Globus pallidus (tissue), 1 donor: ENCODE measurements around the gene P3H2.

ENCODE experiments used
- DNase-seq: peaks from one replicate; pipeline ENCODE4 v3.0.0-alpha.2; 2015; ENCODE audit warnings: low spot score

P3H2 gene

GRCh38 chr3:189942948-189943347 lies 177.7 kb downstream of the P3H2 start:
- no peak for DNase-seq

DNA sequence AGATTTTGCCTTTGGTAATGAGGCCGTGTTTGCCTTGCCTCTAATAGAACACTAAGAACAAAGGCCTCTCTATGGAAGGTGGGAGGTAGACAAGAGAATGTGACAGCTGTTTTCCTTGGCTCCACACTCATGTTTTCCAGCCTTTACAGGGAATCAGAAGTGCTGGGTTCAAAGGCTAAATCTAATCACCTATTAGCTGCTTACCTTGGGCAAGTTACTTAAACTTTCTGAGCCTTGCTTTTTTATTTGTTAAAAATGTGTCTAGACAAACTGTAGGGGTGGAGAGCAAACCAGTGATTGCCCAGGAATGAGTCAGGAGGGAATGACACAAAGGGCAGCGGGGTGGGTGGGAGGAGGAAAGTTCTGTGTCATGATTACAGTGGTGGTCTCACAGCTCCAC lies 179.0 kb downstream of the P3H2 start:
- no peak for DNase-seq

GRCh38 chr3:189941125-189941524 lies 179.6 kb downstream of the P3H2 start:
- DNase-seq: no peak

DNA sequence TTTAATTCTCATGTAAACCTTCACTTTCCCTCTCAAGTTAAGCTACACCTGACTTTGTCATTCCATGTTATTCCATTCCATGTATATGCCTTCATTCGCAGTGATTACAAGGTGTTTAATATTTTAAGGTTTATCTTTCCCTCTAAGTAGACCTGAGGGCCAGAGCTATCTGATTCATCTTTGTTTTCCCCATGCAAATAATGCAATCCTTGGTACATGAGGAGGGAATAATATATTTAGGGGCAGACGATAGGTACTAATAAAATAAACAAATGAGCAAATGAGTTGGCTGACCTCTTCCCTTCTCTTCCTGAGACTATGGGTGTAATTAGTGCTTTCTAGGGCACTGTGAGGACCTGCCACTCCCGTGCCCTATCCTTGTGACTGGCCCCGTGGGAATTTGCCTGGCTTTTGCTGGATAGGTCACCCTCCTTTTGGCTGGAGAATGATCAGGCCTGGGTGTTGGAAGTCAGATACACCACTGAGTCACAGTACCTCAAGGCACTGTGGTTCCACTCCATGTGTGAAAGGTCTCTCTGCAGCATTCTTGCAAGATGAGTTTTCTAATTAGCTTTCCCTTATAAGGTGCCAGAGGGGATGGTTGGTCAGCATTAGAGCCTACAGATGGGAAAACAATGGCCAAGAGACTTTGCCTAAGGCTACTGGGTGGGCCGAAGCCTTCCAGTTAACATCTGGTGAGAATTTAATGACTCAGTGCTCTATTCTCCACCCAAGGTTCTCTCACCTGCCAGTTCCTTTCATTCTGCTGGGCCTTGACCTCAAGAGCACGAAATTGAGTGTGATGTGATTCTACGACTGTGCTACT lies 183.2 kb downstream of the P3H2 start:
- no peak for DNase-seq

DNA sequence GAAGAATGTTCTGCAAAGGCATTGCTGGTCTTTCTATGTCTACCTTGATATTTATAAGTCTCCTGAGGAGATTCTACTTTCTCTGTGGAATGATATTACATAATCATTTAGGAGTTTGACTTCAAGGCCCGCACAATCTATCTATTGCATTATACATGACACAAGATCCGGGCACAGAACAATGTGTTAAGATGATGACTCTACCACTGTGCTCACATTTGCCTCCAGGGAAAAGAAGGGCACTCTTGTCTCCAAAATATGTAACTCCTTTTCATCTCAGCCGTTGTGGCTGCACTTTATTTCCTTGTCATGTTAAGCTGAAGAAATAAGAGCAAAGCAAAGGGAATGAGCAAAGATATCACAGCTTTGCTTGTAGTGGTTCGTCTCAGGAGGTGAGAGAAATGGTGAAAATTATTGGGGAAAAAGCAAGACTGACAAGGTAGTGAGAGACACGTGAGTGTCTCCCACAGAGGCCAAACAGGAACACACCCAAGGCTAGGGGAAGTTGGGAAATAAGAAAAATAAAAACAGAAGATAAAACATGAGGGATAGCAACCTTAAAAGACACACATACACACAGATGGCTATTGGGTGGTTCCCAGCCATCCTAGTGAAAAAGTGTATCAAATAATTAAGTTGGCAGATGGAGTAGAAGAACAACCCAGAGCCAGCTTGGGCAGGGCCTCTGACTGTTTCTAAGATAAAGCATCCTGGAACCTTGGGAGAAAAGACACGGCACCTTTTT lies 184.3 kb downstream of the P3H2 start:
- no peak for DNase-seq

DNA sequence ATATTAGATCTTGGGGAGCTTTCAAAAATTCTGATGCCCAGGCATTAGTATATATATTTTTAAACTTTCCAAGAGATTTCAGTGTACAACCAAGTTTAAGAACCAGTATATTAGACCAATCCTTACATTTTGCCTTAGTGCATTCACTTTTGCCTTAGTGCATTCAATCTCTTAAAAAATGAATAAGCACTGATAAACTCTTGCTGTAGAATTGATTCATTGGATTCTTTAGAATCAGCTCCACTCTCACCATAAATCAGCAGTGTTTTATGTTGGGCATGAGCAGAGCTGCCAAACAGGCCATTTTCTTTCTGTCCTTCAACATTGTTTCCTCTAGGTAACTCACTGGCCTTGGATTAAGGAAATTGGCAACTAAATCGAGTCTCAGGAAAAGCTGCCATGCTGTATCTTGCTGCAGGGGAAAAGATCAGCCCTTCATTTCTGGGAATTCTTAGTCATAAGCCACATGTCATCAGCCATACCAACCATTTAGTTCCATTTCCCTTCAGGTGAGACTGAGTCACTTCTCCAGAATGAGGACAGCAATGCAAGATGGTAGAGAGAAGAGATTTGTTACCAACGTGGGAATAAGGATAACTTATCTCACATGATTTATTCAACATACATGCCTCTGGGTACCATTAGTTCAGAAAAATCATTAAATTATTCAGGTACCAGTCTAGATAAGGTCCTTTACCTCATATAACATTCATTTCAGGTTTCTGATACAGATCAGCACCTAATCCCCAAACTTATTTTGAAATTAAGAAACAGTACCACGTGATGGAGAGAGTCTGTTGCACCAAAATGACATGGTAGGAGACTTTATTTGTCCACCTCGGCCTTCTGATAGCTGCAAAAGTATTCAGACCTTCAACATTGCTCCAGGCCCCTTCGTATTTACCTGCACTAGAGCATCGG lies 192.5 kb downstream of the P3H2 start:
- DNase-seq: no peak

DNA sequence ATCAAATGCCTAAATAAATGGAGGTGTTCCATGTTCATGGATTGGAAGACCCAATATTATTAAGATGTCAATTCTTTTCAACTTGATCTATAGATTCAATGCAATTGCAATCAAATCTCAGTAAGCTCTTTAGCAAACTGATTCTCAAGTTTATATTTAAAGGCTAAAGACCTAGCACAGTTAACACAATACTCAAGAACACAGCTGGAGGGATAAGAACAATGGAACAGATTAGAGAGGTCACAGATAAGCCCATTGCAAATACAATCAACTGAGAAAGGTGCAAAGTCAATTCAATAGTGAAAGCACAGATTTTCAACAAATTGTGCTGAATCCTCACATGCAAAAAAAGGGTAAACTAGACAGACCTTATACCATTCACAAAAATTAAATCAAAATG lies 198.9 kb downstream of the P3H2 start:
- DNase-seq: no peak

DNA sequence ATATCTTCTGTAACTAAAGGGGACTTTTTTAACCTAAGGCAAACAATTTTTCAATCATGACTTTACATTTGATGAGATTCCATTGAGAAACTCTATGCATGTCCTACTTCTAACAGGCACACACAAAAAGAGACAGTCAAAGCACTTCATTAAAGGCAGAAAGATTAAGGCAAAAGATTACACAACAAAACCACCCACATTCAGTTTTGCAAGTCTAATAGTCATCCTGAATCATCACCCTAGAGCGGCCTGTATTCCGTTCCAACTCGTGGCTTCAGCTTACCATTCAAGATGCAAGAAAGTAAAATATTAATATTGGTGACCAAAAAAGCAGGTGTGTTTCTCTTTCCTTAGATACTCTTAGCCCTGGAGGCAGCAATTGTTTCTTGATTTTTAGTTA lies 205.9 kb downstream of the P3H2 start:
- no peak for DNase-seq

DNA sequence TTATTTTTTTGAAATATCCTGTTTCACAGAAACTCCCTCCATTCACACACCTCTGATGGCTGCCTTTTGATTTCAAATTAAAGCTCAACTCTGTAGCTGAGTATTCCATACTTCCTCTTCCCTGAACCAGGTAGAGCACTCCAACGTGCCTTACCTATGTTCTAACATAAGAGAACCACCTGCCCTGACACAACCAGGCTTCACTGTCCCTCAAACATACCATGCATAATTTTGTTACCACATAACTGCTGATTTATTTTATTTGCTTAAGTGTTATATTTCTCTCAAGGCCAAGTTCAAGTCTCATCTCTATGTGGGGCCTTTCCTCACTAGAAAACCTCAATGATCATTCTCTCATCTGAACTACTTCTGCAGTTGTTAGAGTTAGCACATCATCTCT lies 209.7 kb downstream of the P3H2 start:
- no peak for DNase-seq

- no peak for DNase-seq
Measured at GRCh38 chr3:189909573-189909972, 211.1 kb downstream of the P3H2 start.

DNA sequence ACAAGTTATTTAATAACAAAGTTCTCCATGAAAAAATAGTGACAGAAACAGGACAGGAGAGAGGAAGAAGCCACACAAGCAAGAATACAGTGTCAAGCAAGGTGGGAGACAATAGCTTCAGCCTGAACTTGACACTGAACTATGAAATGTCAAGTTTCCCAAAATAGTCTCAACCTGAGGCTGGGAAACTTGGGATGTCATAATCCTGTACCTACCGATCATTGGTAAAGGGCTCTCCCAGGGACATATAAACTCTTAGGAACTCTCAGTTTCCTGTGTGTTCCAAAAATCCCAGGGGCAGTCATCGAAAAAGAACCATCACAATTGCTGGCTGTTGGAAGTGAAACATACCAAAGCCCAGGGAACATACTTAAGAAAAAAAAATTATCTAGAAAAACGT lies 211.6 kb downstream of the P3H2 start:
- DNase-seq: no peak

DNA sequence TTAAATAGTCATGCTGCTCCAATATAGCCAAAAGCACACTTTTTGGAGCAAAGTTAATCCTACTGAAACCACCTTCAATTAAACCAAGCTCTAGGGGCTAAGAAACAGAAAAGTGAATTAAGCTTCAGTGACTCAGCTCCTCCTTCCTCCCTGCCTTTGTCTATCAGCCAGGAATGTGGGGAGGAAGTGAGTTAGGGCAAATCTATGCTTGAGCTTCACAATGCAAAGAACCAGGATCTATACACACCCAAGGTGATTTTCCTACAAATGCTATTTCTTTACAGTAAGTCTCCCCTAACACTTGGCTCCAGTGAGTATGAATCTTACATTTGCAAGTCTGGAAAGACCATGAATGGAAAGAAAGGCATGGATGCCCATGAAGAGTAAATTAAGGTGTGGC lies 212.1 kb downstream of the P3H2 start:
- no peak for DNase-seq

DNA sequence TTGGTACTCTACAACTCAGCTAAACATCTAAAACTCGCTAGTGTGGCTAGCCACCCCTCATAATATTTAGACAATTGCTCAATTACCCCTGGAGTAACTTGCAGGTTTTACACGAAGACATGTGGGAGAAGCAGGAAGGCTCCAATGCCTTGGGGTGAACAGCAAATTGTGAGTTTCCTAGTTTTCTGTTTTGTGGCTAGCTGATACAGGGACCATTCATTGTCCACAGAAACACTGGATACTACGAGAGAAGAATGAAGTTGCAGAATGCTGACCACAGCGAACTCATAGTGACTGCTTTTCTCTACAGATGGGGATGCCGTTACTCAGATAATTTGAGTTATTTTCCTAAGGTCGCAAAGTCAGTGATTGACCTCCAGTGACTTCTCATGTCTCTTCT lies 212.9 kb downstream of the P3H2 start:
- no peak for DNase-seq
